Mesenchymal stem cell (in vitro differentiated cells and primary cell): ENCODE measurements around the gene C3orf38.

Source experiments
- DNase-seq: peaks from one replicate; pipeline ENCODE4 v3.0.0-alpha.2; 2013
- H2AFZ ChIP-seq: one replicate; pipeline ENCODE4 v1.6.1; 2013; ENCODE audit warnings: low read depth, mild to moderate bottlenecking, control low read depth, inconsistent platforms, low read length, moderate library complexity
- H2AK5ac ChIP-seq: 2 replicates; pipeline ENCODE4 v1.6.1; 2013; ENCODE audit warnings: low read length, moderate library complexity, mild to moderate bottlenecking, inconsistent platforms; ENCODE audit not compliant: severe bottlenecking
- H2BK120ac ChIP-seq: one replicate; pipeline ENCODE4 v1.6.1; 2013; ENCODE audit warnings: low read depth, mild to moderate bottlenecking, inconsistent platforms, low read length, moderate library complexity
- H2BK12ac ChIP-seq, 2 experiments: one replicate each; pipeline ENCODE4 v1.6.1; 2013; ENCODE audit warnings: inconsistent platforms in 2 of 2, low read length in 2 of 2, mild to moderate bottlenecking in 2 of 2, moderate library complexity in 2 of 2, control low read depth in 1 of 2
- H2BK15ac ChIP-seq: one replicate; pipeline ENCODE4 v1.6.1; 2013; ENCODE audit warnings: mild to moderate bottlenecking, low read depth, inconsistent platforms; ENCODE audit not compliant: poor library complexity, severe bottlenecking
- H2BK5ac ChIP-seq: 2 replicates; pipeline ENCODE4 v1.6.1; 2013; ENCODE audit warnings: low read depth, mild to moderate bottlenecking, low read length, control low read depth, inconsistent platforms; ENCODE audit not compliant: poor library complexity, severe bottlenecking
- H3K14ac ChIP-seq, 2 experiments: one replicate each; pipeline ENCODE4 v1.6.1; 2013; ENCODE audit warnings: inconsistent platforms in 2 of 2, low read length in 2 of 2, control low read depth in 1 of 2, mild to moderate bottlenecking in 1 of 2, moderate library complexity in 1 of 2
- H3K18ac ChIP-seq, 2 experiments: one replicate each; pipeline ENCODE4 v1.6.1; 2013; ENCODE audit warnings: inconsistent platforms in 2 of 2, low read length in 2 of 2, control low read depth in 1 of 2, low read depth in 1 of 2, mild to moderate bottlenecking in 1 of 2
- H3K23ac ChIP-seq, 2 experiments: one replicate each; pipeline ENCODE4 v1.6.1; 2013; ENCODE audit warnings: inconsistent platforms in 2 of 2, low read length in 2 of 2, mild to moderate bottlenecking in 2 of 2, moderate library complexity in 2 of 2, control low read depth in 1 of 2
- H3K27ac ChIP-seq: 2 replicates; pipeline ENCODE4 v1.5.1; 2013; ENCODE audit warnings: mild to moderate bottlenecking, moderate library complexity, low read length, control low read depth, inconsistent platforms; ENCODE audit not compliant: poor library complexity, severe bottlenecking
- H3K27me3 ChIP-seq, 2 experiments: 2 replicates each; pipeline versions ENCODE4 v1.6.1 to v1.7.0; 2013; ENCODE audit warnings: low read length in 2 of 2, mild to moderate bottlenecking in 2 of 2, moderate library complexity in 2 of 2, control low read depth in 1 of 2, inconsistent platforms in 1 of 2; ENCODE audit not compliant: control insufficient read depth in 1 of 2, insufficient read depth in 1 of 2
- H3K36me3 ChIP-seq, 2 experiments: 2 replicates each; pipeline versions ENCODE4 v1.6.1 to v1.7.0; 2013; ENCODE audit warnings: low read length in 2 of 2, control low read depth in 1 of 2, inconsistent platforms in 1 of 2, low read depth in 1 of 2, mild to moderate bottlenecking in 1 of 2; ENCODE audit not compliant: insufficient read depth in 2 of 2, control insufficient read depth in 1 of 2
- H3K4ac ChIP-seq, 2 experiments: one replicate each; pipeline ENCODE4 v1.6.1; 2013; ENCODE audit warnings: inconsistent platforms in 2 of 2, low read length in 2 of 2, mild to moderate bottlenecking in 2 of 2, moderate library complexity in 2 of 2, control low read depth in 1 of 2, low read depth in 1 of 2
- H3K4me1 ChIP-seq: 2 replicates; pipeline ENCODE4 v1.6.1; 2013; ENCODE audit warnings: low read depth, low read length, control low read depth; ENCODE audit not compliant: control insufficient read depth, insufficient read depth
- H3K4me2 ChIP-seq: 2 replicates; pipeline ENCODE4 v1.6.1; 2013; ENCODE audit warnings: low read length, mild to moderate bottlenecking, inconsistent platforms; ENCODE audit not compliant: poor library complexity, severe bottlenecking
- H3K4me3 ChIP-seq, 2 experiments: 2 replicates each; pipeline versions ENCODE4 v1.5.1 to v1.7.0; 2013; ENCODE audit warnings: low read length in 2 of 2, mild to moderate bottlenecking in 2 of 2, control low read depth in 1 of 2, low read depth in 1 of 2; ENCODE audit not compliant: insufficient read depth in 1 of 2
- H3K79me1 ChIP-seq: replicated peaks from 2 replicates; pipeline ENCODE4 v1.6.1; 2013; ENCODE audit warnings: mild to moderate bottlenecking, control low read depth, low read length, inconsistent platforms; ENCODE audit not compliant: poor library complexity, severe bottlenecking
- H3K9ac ChIP-seq: 2 replicates; pipeline ENCODE4 v1.7.0; 2013; ENCODE audit warnings: mild to moderate bottlenecking, low read length, moderate library complexity
- H3K9me3 ChIP-seq: 2 replicates; pipeline ENCODE4 v1.7.0; 2013; ENCODE audit warnings: mild to moderate bottlenecking, low read length; ENCODE audit not compliant: control insufficient read depth
- H4K8ac ChIP-seq: one replicate; pipeline ENCODE4 v1.6.1; 2013; ENCODE audit warnings: inconsistent platforms, mild to moderate bottlenecking, low read length, moderate library complexity
- H4K91ac ChIP-seq: one replicate; pipeline ENCODE4 v1.6.1; 2013; ENCODE audit warnings: mild to moderate bottlenecking, low read length, inconsistent platforms
- WGBS: methylation state at CpG from one replicate; pipeline ENCODE4 v1.1.7; 2013; ENCODE audit warnings: mixed read lengths; 5-methylcytosine and 5-hydroxymethylcytosine counted together

C3orf38 gene

GRCh38 chr3:88123526-88123925 is 26.2 kb upstream of the C3orf38 start:
- Histone ChIP-seq H2BK15ac (no peak overlapping the region), H2BK12ac (no peak overlapping the region), H2AFZ (no peak overlapping the region), H4K8ac (no peak overlapping the region), H3K36me3 (peaks cover 0 to 38% of the 10 kb centered on the region in 2 experiments), H3K4ac (no peak overlapping the region), H3K4me2 (no peak overlapping the region), H4K91ac (no peak overlapping the region), H3K79me1 (peaks cover 12% of the 10 kb centered on the region), H3K4me1 (no peaks in the 10 kb centered on the region), H3K27me3 (no peaks in the 10 kb centered on the region), H3K23ac (no peak overlapping the region), H2AK5ac (no peak overlapping the region), H3K27ac (no peak overlapping the region), H3K9me3 (no peaks in the 10 kb centered on the region), H3K14ac (no peak overlapping the region), H3K18ac (no peak overlapping the region), H2BK120ac (no peak overlapping the region), H2BK5ac (no peak overlapping the region), H3K4me3 (no peak overlapping the region), H3K9ac (no peak overlapping the region)
- DNase-seq = no peak
- WGBS = 100% methylated on average over 1 of the region's 1 CpG

GRCh38 chr3:88131695-88132094 is 18.1 kb upstream of the C3orf38 start:
- Histone ChIP-seq H3K18ac (no peak overlapping the region), H3K4me3 (no peak overlapping the region), H3K27me3 (no peaks in the 10 kb centered on the region), H2BK120ac (no peak overlapping the region), H3K4me1 (no peaks in the 10 kb centered on the region), H3K4me2 (no peak overlapping the region), H3K79me1 (peaks cover 7% of the 10 kb centered on the region), H2BK15ac (no peak overlapping the region), H3K36me3 (peaks cover 0 to 79% of the 10 kb centered on the region in 2 experiments), H3K9me3 (no peaks in the 10 kb centered on the region), H2BK12ac (no peak overlapping the region), H3K4ac (no peak overlapping the region), H4K8ac (no peak overlapping the region), H2BK5ac (no peak overlapping the region), H3K27ac (no peak overlapping the region), H2AK5ac (no peak overlapping the region), H3K14ac (no peak overlapping the region), H4K91ac (no peak overlapping the region), H2AFZ (no peak overlapping the region), H3K23ac (no peak overlapping the region), H3K9ac (no peak overlapping the region)
- peak; percentile 36 for DNase-seq
- WGBS = no CpG with 5 or more reads among the region's 1 CpG

- 100% methylated on average over 1 of the region's 1 CpG for WGBS
Observed at GRCh38 chr3:88132894-88133293, 16.9 kb upstream of the C3orf38 start.

GRCh38 chr3:88133711-88134263 is 16.0 kb upstream of the C3orf38 start:
- Histone ChIP-seq H2BK12ac (no peak overlapping the region), H3K27me3 (no peaks in the 10 kb centered on the region), H2AFZ (no peak overlapping the region), H3K36me3 (peaks cover 0 to 80% of the 10 kb centered on the region in 2 experiments), H3K4me2 (no peak overlapping the region), H3K9ac (no peak overlapping the region), H3K4me3 (no peak overlapping the region), H2AK5ac (no peak overlapping the region), H4K91ac (no peak overlapping the region), H2BK15ac (no peak overlapping the region), H3K4me1 (no peaks in the 10 kb centered on the region), H2BK5ac (no peak overlapping the region), H3K9me3 (no peaks in the 10 kb centered on the region), H3K23ac (no peak overlapping the region), H4K8ac (no peak overlapping the region), H3K4ac (no peak overlapping the region), H3K18ac (no peak overlapping the region), H3K27ac (no peak overlapping the region), H2BK120ac (no peak overlapping the region), H3K79me1 (peaks cover 3% of the 10 kb centered on the region), H3K14ac (no peak overlapping the region)
- 17% methylated on average over 1 of the region's 1 CpG for WGBS
- DNase-seq = no peak

More at GRCh38 chr3:88132894-88133293, 16.9 kb upstream of the C3orf38 start:
- H3K23ac ChIP-seq = no peak overlapping the region
- no peaks in the 10 kb centered on the region for H3K9me3 ChIP-seq
- peaks cover 3% of the 10 kb centered on the region for H3K79me1 ChIP-seq
- H3K4me1 ChIP-seq = no peaks in the 10 kb centered on the region
- H2BK5ac ChIP-seq = no peak overlapping the region
- no peak overlapping the region for H3K4me3 ChIP-seq
- H3K27me3 ChIP-seq = no peaks in the 10 kb centered on the region
- no peak overlapping the region for H2BK12ac ChIP-seq
- DNase-seq = peak; percentile 7
- no peak overlapping the region for H3K18ac ChIP-seq
- H2BK120ac ChIP-seq = no peak overlapping the region
- H3K36me3 ChIP-seq = peaks cover 0 to 77% of the 10 kb centered on the region in 2 experiments
- H3K9ac ChIP-seq = no peak overlapping the region
- no peak overlapping the region for H2AFZ ChIP-seq
- no peak overlapping the region for H3K14ac ChIP-seq
- no peak overlapping the region for H3K27ac ChIP-seq
- H3K4me2 ChIP-seq = no peak overlapping the region
- no peak overlapping the region for H4K91ac ChIP-seq
- no peak overlapping the region for H2AK5ac ChIP-seq
- no peak overlapping the region for H4K8ac ChIP-seq
- H3K4ac ChIP-seq = peak overlapping the region in 1 of 2 experiments; percentile 75
- no peak overlapping the region for H2BK15ac ChIP-seq
